GM19035 (cell line): ENCODE measurements around the gene ETNK1.
"Not testable (repeated sequence)": the region's sequence is repeated elsewhere in the genome, so short reads cannot be mapped to it uniquely, and the experiment has no call there.

Source experiments
- ATAC-seq: cut with Tn5 transposase; IDR thresholded peaks from one replicate; pipeline ENCODE4 v1.9.1; 2021; ENCODE audit not compliant: unreplicated experiment

ETNK1 gene

GRCh38 chr12:22624870-22625761 is at the start of gene ETNK1:
ETNK1 (plus strand) TSS chr12:22625171; CDS start chr12:22625431, 260 bp downstream.
- ATAC-seq: peak; percentile 97

GRCh38 chr12:22576065-22576464 is 48.9 kb upstream of the ETNK1 start:
- ATAC-seq: no peak

- no peak for ATAC-seq
These were observed 48.5 kb upstream of the ETNK1 start for GRCh38 chr12:22576473-22576872.

GRCh38 chr12:22577667-22578066 is 47.3 kb upstream of the ETNK1 start:
- no peak for ATAC-seq

GRCh38 chr12:22578328-22578727 is 46.6 kb upstream of the ETNK1 start:
- ATAC-seq: no peak

- no peak for ATAC-seq
These were observed 36.2 kb upstream of the ETNK1 start for GRCh38 chr12:22588817-22589216.

- no peak for ATAC-seq
These were observed 31.1 kb upstream of the ETNK1 start for GRCh38 chr12:22593864-22594263.

- ATAC-seq: not testable (repeated sequence)
These were observed 27.4 kb upstream of the ETNK1 start for GRCh38 chr12:22597539-22597938.

- no peak for ATAC-seq
These were observed 26.7 kb upstream of the ETNK1 start for GRCh38 chr12:22598141-22598762.

GRCh38 chr12:22598763-22599161 is 26.2 kb upstream of the ETNK1 start:
- no peak for ATAC-seq

GRCh38 chr12:22600181-22600580 is 24.8 kb upstream of the ETNK1 start:
- ATAC-seq: no peak

- ATAC-seq: no peak
These were observed 15.5 kb upstream of the ETNK1 start for GRCh38 chr12:22609501-22609900.

- ATAC-seq: no peak
These were observed 14.8 kb upstream of the ETNK1 start for GRCh38 chr12:22610131-22610530.

- ATAC-seq: not testable (repeated sequence)
These were observed 12.1 kb upstream of the ETNK1 start for GRCh38 chr12:22612822-22613221.

GRCh38 chr12:22615963-22616501 is 8.9 kb upstream of the ETNK1 start:
- ATAC-seq: no peak

GRCh38 chr12:22617630-22618029 is 7.3 kb upstream of the ETNK1 start:
- ATAC-seq: no peak

GRCh38 chr12:22624548-22624869 is 462 bp upstream of the ETNK1 start:
- ATAC-seq: no peak

- ATAC-seq: peak; percentile 32
These were observed 857 bp downstream of the ETNK1 start for GRCh38 chr12:22625762-22626294.

- ATAC-seq: peak; percentile 41
These were observed 1.4 kb downstream of the ETNK1 start for GRCh38 chr12:22626406-22626805.

- no peak for ATAC-seq
These were observed 2.4 kb downstream of the ETNK1 start for GRCh38 chr12:22627371-22627770.

- no peak for ATAC-seq
These were observed 3.3 kb downstream of the ETNK1 start for GRCh38 chr12:22628228-22628627.
